T-cell (primary cell): ENCODE data around the gene EEPD1. TPM values are rescaled to one million over a fixed set of nuclear protein-coding genes. Genes with fewer than 3 reads are reported as not detected.
A peak's percentile ranks its signal among the peaks of the same experiment; 100 is the strongest.

Experiments
- ATAC-seq, 4 experiments: fragments of 200-7000 bp in 3 of 4; fragments of 150-1000 bp in 1 of 4; cut with Tn5 transposase; replicated peaks in 1 of 4; 1 replicate in 3 of 4; 2 replicates in 1 of 4; pipeline ENCODE4 v1.10.0; 2021; ENCODE audit warnings: moderate library complexity in 3 of 4, mild to moderate bottlenecking in 2 of 4, moderate number of reproducible peaks in 1 of 4
- CTCF ChIA-PET, 2 donors: fragments of 300-600 bp; sonication (Branson Sonifier 250); formaldehyde crosslinking; loops; one replicate each; lab custom pipeline; 2022; ENCODE audit warnings: antibody characterized with exemption in 2 of 2; lab: Charles Lee
- POLR2A ChIA-PET, 2 donors: fragments of 300-600 bp; sonication (Branson Sonifier 250); formaldehyde crosslinking; loops; one replicate each; lab custom pipeline; 2022; ENCODE audit warnings: antibody characterized with exemption in 2 of 2; lab: Charles Lee
- DNase-seq, 35 experiments: peaks; one replicate each; pipeline versions ENCODE4 v3.0.0 to v3.0.0-alpha.2; 2013 to 2023
- H3K27ac ChIP-seq: one replicate; pipeline ENCODE4 v1.5.1; 2013; ENCODE audit warnings: low read length
- H3K27me3 ChIP-seq, 2 experiments: replicated peaks in 1 of 2; 1 replicate in 1 of 2; 2 replicates in 1 of 2; pipeline versions ENCODE4 v1.6.1 to v1.7.0; 2013; ENCODE audit warnings: low read length in 1 of 2, mixed read lengths in 1 of 2; ENCODE audit not compliant: control insufficient read depth in 2 of 2, insufficient read depth in 2 of 2; ENCODE audit errors: extremely low read depth in 1 of 2
- H3K36me3 ChIP-seq, 2 donors: 1 replicate in 1 of 2; 2 replicates in 1 of 2; pipeline versions ENCODE4 v1.6.1 to v1.7.0; 2013; ENCODE audit warnings: low read length in 1 of 2; ENCODE audit not compliant: control insufficient read depth in 2 of 2, insufficient read depth in 1 of 2; ENCODE audit errors: extremely low read depth in 1 of 2
- H3K4me1 ChIP-seq, 2 experiments: 1 replicate in 1 of 2; 2 replicates in 1 of 2; pipeline versions ENCODE4 v1.6.1 to v1.7.0; 2013; ENCODE audit warnings: low read length in 2 of 2, mixed read lengths in 1 of 2; ENCODE audit not compliant: insufficient read depth in 2 of 2, control insufficient read depth in 1 of 2; ENCODE audit errors: extremely low read depth in 1 of 2
- H3K4me3 ChIP-seq, 2 donors: 1 replicate in 1 of 2; 2 replicates in 1 of 2; pipeline versions ENCODE4 v1.5.1 to v1.7.0; 2013; ENCODE audit warnings: mild to moderate bottlenecking in 2 of 2, low read length in 1 of 2, moderate library complexity in 1 of 2; ENCODE audit not compliant: control insufficient read depth in 1 of 2; ENCODE audit errors: extremely low read depth in 1 of 2
- H3K9me3 ChIP-seq: 2 replicates; pipeline ENCODE4 v1.7.0; 2013
- H3K27ac Mint-ChIP-seq, 2 donors: one replicate each; pipeline ENCODE4 v1.8.0; 2020 to 2021; ENCODE audit warnings: mild to moderate bottlenecking in 2 of 2, mixed read lengths in 2 of 2
- H3K27me3 Mint-ChIP-seq, 2 donors: one replicate each; pipeline ENCODE4 v1.8.0; 2021 to 2022; ENCODE audit warnings: mixed read lengths in 2 of 2
- H3K36me3 Mint-ChIP-seq: one replicate; pipeline ENCODE4 v1.8.0; 2021; ENCODE audit warnings: mixed read lengths
- H3K4me1 Mint-ChIP-seq, 3 donors: one replicate each; pipeline ENCODE4 v1.8.0; 2020 to 2022; ENCODE audit warnings: mixed read lengths in 3 of 3, mild to moderate bottlenecking in 1 of 3
- H3K4me3 Mint-ChIP-seq, 3 donors: one replicate each; pipeline ENCODE4 v1.8.0; 2020 to 2022; ENCODE audit warnings: mild to moderate bottlenecking in 3 of 3, mixed read lengths in 3 of 3, moderate library complexity in 3 of 3
- H3K9me3 Mint-ChIP-seq, 3 donors: one replicate each; pipeline ENCODE4 v1.8.0; 2020 to 2022; ENCODE audit warnings: mixed read lengths in 3 of 3
- WGBS: methylation state at CpG from one replicate; pipeline ENCODE4 v1.1.5; 2013; ENCODE audit warnings: missing lambda C conversion rate; ENCODE audit not compliant: insufficient coverage; 5-methylcytosine and 5-hydroxymethylcytosine counted together
- total RNA-seq, 35 experiments: library from RNA in 6 of 35; stranded (reverse) in 6 of 35; fragments of 120-200 nt in 1 of 35; gene quantifications; one replicate each; pipeline versions ENCODE4 v1.2.1 to v1.2.4 and lab custom pipeline; 2013 to 2026

EEPD1 gene
- total RNA-seq, 5 donors from 2014 or later (not counting 1 experiment from before 2014, with no cell fraction given), result 2.7 to 16.2 (median 4.2) TPM

DNA sequence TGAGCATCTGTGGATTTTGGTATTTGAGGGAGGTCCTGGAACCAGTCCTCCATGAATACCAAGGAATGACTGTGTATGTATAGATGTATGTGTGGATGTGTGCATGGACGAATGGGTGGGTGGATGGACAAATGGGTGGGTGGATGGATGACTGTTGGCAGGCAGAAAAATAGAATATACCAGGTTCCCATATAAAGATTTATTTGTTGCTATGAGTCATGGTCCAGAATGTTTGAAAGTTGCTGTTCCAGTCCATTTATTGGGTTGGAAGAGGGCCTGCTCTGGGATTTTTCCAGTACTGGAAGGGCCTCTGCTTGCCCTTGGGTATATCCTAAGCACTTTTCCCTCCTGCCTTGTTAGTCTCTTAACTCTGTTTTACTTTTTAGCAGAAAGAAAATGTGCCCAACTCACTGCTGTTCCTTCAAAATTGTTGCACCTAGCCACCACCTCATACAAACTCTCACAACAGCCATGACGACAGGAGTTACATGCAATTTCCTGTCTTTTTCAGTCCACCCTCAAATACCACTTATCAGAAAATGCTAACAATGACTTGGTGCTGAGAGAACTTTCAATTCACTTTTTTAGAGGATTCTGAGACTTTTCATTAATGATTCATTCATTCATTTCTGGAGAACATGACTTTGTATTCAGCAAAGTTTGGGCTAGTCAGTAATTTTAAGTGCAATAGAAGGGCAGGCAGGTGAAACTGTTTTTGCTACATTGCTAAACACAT, 108.1 kb downstream of the EEPD1 start:
- Mint-ChIP-seq H3K4me1 (peaks cover 31 to 36% (median 33%) of the 10 kb centered on the region in 3 donors), H3K9me3 (peaks cover 0 to under 1% (median under 1%) of the 10 kb centered on the region in 3 donors), H3K36me3 (no peaks in the 10 kb centered on the region), H3K27me3 (no peaks in the 10 kb centered on the region), H3K4me3 (no peak overlapping the region), H3K27ac (no peak overlapping the region)
- ChIA-PET CTCF (no interaction called here), POLR2A (no interaction called here)
- no peak overlapping the region for H3K4me3 ChIP-seq
- H3K27me3 ChIP-seq, result no peaks in the 10 kb centered on the region
- no peak overlapping the region for H3K27ac ChIP-seq
- no peak for DNase-seq
- ATAC-seq, result no peak
- 20% methylated on average over 1 of the region's 2 CpGs for WGBS
- peaks cover 3 to 9% of the 10 kb centered on the region in 2 experiments for H3K4me1 ChIP-seq
- no peaks in the 10 kb centered on the region for H3K36me3 ChIP-seq
- H3K9me3 ChIP-seq, result no peaks in the 10 kb centered on the region

DNA sequence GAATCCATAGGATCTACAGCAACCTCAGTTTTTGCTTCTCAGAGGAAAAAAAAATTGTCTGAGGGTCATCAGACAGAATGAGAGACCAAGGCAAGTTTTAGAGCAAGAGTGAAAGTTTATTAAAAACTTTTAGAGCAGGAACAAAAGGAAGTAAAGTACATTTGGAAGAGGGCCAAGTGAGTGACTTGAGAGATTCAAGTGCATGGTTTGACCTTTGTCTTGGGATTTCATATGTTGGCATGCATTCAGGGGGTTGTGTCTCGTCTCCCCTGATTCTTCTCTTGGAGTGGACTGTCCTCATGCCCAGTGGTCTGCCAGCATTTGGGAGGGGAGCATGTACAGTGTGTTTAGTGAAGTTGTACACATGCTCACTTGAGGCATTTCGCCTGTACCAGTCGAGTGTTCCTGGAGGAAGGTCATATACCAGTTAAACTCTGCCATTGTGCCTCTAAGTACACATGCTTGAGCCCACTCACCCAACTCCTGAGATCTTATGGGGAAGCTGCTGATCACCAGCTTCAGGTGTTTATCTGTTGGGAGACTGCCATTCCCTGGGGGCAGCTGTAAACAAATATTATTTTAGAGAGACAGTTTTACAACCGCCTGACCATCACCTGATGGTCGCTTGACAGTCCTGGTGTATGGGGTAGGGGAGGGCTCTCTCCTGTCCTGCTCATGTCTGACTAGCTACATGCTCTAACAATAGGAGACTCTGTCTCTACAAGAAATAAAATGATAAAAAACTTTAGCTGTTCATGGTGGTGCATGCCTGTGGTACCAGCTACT, 109.4 kb downstream of the EEPD1 start:
- Histone ChIP-seq H3K9me3 (no peaks in the 10 kb centered on the region), H3K36me3 (no peaks in the 10 kb centered on the region), H3K27me3 (no peaks in the 10 kb centered on the region), H3K4me3 (no peak overlapping the region), H3K27ac (no peak overlapping the region), H3K4me1 (peaks cover 3 to 9% of the 10 kb centered on the region in 2 experiments)
- Mint-ChIP-seq H3K36me3 (peaks cover 4% of the 10 kb centered on the region), H3K4me3 (no peak overlapping the region), H3K27me3 (no peaks in the 10 kb centered on the region), H3K27ac (no peak overlapping the region), H3K9me3 (no peaks in the 10 kb centered on the region), H3K4me1 (peaks cover 33 to 38% (median 36%) of the 10 kb centered on the region in 3 donors)
- ATAC-seq (no peak), DNase-seq (no peak)
- CTCF ChIA-PET, result interaction anchor here in 1 of 2 donors (0.6 kb wide), 1 partner anchor 316 kb away, joined by 6 read pairs; no protein-coding TSS in a partner anchor
- POLR2A ChIA-PET, result no interaction called here
- WGBS, result no CpG with 5 or more reads among the region's 5 CpGs

DNA sequence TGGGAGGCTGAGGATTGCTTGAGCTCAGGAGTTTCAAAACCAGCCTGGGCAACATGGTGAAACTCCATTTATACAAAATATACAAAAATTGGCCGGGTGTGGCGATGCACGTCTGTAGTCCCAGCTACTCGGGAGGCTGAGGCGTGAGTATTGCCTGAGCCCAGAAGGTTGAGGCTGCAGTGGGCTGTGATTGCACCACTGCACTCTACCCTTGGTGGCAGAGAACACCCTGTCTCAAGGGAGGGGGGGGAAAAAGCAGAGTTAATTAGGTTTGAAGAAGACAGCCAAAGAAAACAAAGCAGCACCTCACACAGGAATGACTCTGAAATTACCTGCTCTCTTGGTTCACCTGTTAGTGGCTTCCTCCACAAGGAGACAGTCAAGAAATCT, 110.0 kb downstream of the EEPD1 start:
- Mint-ChIP-seq H3K4me3 (no peak overlapping the region), H3K4me1 (peaks cover 33 to 38% (median 36%) of the 10 kb centered on the region in 3 donors), H3K9me3 (no peaks in the 10 kb centered on the region), H3K27ac (no peak overlapping the region), H3K36me3 (peaks cover 4% of the 10 kb centered on the region), H3K27me3 (no peaks in the 10 kb centered on the region)
- CTCF ChIA-PET, result interaction anchor here in 1 of 2 donors (0.6 kb wide), 1 partner anchor 316 kb away, joined by 6 read pairs; no protein-coding TSS in a partner anchor
- Histone ChIP-seq H3K27me3 (no peaks in the 10 kb centered on the region), H3K9me3 (no peaks in the 10 kb centered on the region), H3K27ac (no peak overlapping the region), H3K4me3 (no peak overlapping the region), H3K36me3 (no peaks in the 10 kb centered on the region), H3K4me1 (peaks cover 3 to 9% of the 10 kb centered on the region in 2 experiments)
- ATAC-seq, result no peak
- no peak for DNase-seq
- POLR2A ChIA-PET, result no interaction called here
- 84% methylated on average over 5 of the region's 5 CpGs for WGBS

DNA sequence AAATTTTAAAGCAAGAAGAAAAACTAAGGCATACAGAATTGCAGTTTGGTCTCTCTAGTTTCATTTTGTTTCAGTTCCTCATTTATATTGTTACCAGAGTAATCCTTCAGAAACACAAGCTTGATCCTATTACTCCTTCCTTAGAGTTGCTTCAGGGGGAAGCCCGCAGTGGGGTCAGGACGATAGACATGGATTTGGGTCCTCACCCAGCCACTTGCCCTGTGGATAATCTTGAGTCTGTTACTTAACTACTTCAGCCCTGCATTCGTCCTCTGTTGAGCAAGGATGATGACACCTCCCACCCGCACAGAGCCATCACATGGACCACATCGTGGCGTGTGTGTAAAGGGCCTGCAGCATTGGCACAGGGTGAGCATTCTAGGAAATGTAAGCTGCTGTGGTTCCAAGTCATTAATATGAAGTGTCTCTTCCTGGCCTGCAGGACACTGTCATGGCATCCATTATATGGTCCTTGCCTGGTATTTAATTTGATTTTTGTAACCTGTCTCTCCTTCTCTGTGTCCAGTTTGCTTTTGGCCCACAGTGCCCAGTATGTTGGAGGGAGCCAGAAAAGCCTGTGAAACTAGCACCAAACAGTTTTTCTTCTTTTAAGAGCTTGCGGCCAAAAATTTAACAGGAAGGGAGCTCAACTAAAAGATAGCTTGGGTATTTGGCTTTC, 111.2 kb downstream of the EEPD1 start:
- H3K9me3 ChIP-seq, result no peaks in the 10 kb centered on the region
- Mint-ChIP-seq H3K9me3 (no peaks in the 10 kb centered on the region), H3K36me3 (peaks cover 4% of the 10 kb centered on the region), H3K4me3 (no peak overlapping the region), H3K27me3 (no peaks in the 10 kb centered on the region), H3K4me1 (peaks cover 33 to 38% (median 36%) of the 10 kb centered on the region in 3 donors), H3K27ac (no peak overlapping the region)
- H3K27me3 ChIP-seq, result no peaks in the 10 kb centered on the region
- ChIA-PET POLR2A (no interaction called here), CTCF (no interaction called here)
- DNase-seq (peak in 1 of 35 experiments; percentile 10), ATAC-seq (no peak)
- H3K36me3 ChIP-seq, result no peaks in the 10 kb centered on the region
- no peak overlapping the region for H3K4me3 ChIP-seq
- no peak overlapping the region for H3K27ac ChIP-seq
- H3K4me1 ChIP-seq, result peaks cover 3 to 9% of the 10 kb centered on the region in 2 experiments
- 100% methylated on average over 3 of the region's 7 CpGs for WGBS

DNA sequence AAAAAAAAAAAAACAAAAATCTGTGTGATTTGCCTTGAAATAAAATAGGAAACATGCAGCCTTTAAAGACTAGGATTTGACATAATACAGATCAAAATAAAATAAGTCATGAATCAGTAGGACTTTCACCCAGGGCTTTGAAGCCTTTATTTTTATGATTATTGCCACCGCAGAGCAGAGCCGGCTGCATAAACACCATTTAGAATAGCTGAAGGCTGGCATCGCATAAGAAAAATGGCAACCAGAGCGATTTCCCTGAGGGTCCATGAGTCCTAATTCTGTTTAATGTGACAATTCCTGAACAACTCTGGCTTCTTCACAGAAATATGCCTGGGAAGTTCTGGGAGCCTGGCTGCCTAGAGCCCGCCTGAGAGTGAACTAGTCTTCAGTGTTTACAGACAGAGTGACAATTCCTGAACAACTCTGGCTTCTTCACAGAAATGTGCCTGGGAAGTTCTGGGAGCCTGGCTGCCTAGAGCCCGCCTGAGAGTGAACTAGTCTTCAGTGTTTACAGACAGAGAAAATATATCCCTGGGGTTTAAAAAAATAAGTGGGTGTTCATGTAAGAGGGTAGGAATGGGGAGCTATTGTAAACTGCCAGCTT, 112.0 kb downstream of the EEPD1 start:
- Histone ChIP-seq H3K36me3 (no peaks in the 10 kb centered on the region), H3K9me3 (no peaks in the 10 kb centered on the region), H3K4me3 (no peak overlapping the region), H3K27me3 (no peaks in the 10 kb centered on the region), H3K4me1 (peaks cover 3 to 9% of the 10 kb centered on the region in 2 experiments), H3K27ac (no peak overlapping the region)
- POLR2A ChIA-PET, result no interaction called here
- ATAC-seq (no peak), DNase-seq (no peak)
- peaks cover 32 to 36% (median 36%) of the 10 kb centered on the region in 3 donors for H3K4me1 Mint-ChIP-seq
- H3K27me3 Mint-ChIP-seq, result no peaks in the 10 kb centered on the region
- 86% methylated on average over 5 of the region's 6 CpGs for WGBS
- H3K9me3 Mint-ChIP-seq, result no peaks in the 10 kb centered on the region
- peaks cover 4% of the 10 kb centered on the region for H3K36me3 Mint-ChIP-seq
- H3K4me3 Mint-ChIP-seq, result no peak overlapping the region
- CTCF ChIA-PET, result interaction anchor here in 1 of 2 donors (0.6 kb wide), 1 partner anchor 1636 kb away, joined by 3 read pairs; no protein-coding TSS in a partner anchor
- peak overlapping the region in 1 of 2 donors; percentile 4 for H3K27ac Mint-ChIP-seq

DNA sequence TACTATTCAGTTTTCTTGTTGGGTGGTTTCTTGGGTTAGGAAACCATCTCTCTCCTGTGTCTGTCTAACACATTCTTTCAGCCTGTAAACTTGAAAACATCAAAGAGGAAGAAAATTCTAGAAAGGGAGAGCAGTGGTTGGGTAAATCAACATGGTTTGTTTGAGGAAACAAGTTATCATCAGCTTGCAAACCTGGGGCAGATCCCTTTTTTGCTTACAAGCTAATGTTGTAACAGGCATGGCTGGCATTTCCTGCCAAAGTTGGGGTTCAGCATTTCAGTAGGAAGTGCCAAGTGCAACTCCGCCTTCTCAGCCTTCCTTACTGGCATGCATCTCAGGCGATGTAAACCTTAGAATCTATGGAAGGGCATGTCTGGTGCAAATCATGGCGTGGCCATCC, 112.6 kb downstream of the EEPD1 start:
- Mint-ChIP-seq H3K36me3 (peaks cover 4% of the 10 kb centered on the region), H3K9me3 (no peaks in the 10 kb centered on the region), H3K27me3 (no peaks in the 10 kb centered on the region), H3K4me1 (peaks cover 30 to 36% (median 31%) of the 10 kb centered on the region in 3 donors), H3K4me3 (no peak overlapping the region), H3K27ac (peak overlapping the region in 1 of 2 donors; percentile 4)
- Histone ChIP-seq H3K4me3 (no peak overlapping the region), H3K36me3 (no peaks in the 10 kb centered on the region), H3K4me1 (peaks cover 3 to 7% of the 10 kb centered on the region in 2 experiments), H3K9me3 (no peaks in the 10 kb centered on the region), H3K27me3 (no peaks in the 10 kb centered on the region), H3K27ac (no peak overlapping the region)
- ATAC-seq, result no peak
- ChIA-PET POLR2A (no interaction called here), CTCF (no interaction called here)
- 65% methylated on average over 3 of the region's 3 CpGs for WGBS
- peak in 1 of 35 experiments; percentile 17 for DNase-seq
